RWPE2 (cell line): ENCODE results near the gene MCCD1.
"Not testable (repeated sequence)": the region's sequence is repeated elsewhere in the genome, so short reads cannot be mapped to it uniquely, and the experiment has no call there.

Source experiments
- ATAC-seq: fragments of 200-7000 bp; cut with Tn5 transposase; 3 replicates; pipeline ENCODE4 v1.9.1; 2021; ENCODE audit warnings: low read depth
- DNase-seq: peaks from one replicate; pipeline ENCODE4 v3.0.0-alpha.2; 2020; ENCODE audit warnings: low spot score
- H3K27ac ChIP-seq: fragments of 450-650 bp; 2 replicates; pipeline ENCODE4 v1.5.1; 2017; ENCODE audit warnings: mild to moderate bottlenecking; ENCODE audit not compliant: poor library complexity, severe bottlenecking
- H3K27me3 ChIP-seq: fragments of 250-450 bp; sonication (Bioruptor Pico); 2 replicates; pipeline ENCODE4 v1.5.1; 2021; ENCODE audit warnings: mild to moderate bottlenecking, moderate library complexity; ENCODE audit not compliant: insufficient read depth, poor library complexity, severe bottlenecking
- H3K36me3 ChIP-seq: fragments of 250-450 bp; sonication (Bioruptor Pico); 2 replicates; pipeline ENCODE4 v1.5.1; 2020; ENCODE audit warnings: low read depth, mild to moderate bottlenecking, moderate library complexity
- H3K4me1 ChIP-seq: fragments of 250-450 bp; sonication (Bioruptor Pico); 2 replicates; pipeline ENCODE4 v1.5.1; 2021; ENCODE audit warnings: mild to moderate bottlenecking, moderate library complexity; ENCODE audit not compliant: insufficient read depth, poor library complexity, severe bottlenecking
- H3K4me3 ChIP-seq: fragments of 250-450 bp; sonication (Bioruptor Pico); 2 replicates; pipeline ENCODE4 v1.5.1; 2021; ENCODE audit warnings: mild to moderate bottlenecking, moderate library complexity; ENCODE audit not compliant: severe bottlenecking
- H3K9me3 ChIP-seq: fragments of 250-450 bp; sonication (Bioruptor Pico); 2 replicates; pipeline ENCODE4 v1.5.1; 2021; ENCODE audit warnings: mild to moderate bottlenecking, moderate library complexity; ENCODE audit not compliant: severe bottlenecking
- CTCF ChIP-seq: fragments of 450-650 bp; IDR thresholded peaks from one replicate; pipeline ENCODE4 v1.5.1; 2017; ENCODE audit warnings: mild to moderate bottlenecking, moderate library complexity; ENCODE audit not compliant: poor library complexity, severe bottlenecking

The MCCD1 gene

GRCh38 chr6:31493875-31494694, 34.7 kb upstream of the MCCD1 start:
- ATAC-seq (peak; percentile 64), DNase-seq (no peak)
- Histone ChIP-seq H3K4me3 (peak overlapping the region; percentile 51), H3K9me3 (no peaks in the 10 kb centered on the region), H3K36me3 (no peaks in the 10 kb centered on the region), H3K27me3 (no peaks in the 10 kb centered on the region), H3K4me1 (peaks cover 15% of the 10 kb centered on the region), H3K27ac (peak overlapping the region; percentile 56)
- peak; percentile 91 for TF ChIP-seq CTCF

- DNase-seq (no peak), ATAC-seq (peak; percentile 21)
- peaks cover 15% of the 10 kb centered on the region for H3K4me1 ChIP-seq
- H3K27ac ChIP-seq: peak overlapping the region; percentile 56
- no peaks in the 10 kb centered on the region for H3K9me3 ChIP-seq
- no peak for TF ChIP-seq CTCF
- H3K27me3 ChIP-seq: no peaks in the 10 kb centered on the region
- no peaks in the 10 kb centered on the region for H3K36me3 ChIP-seq
- H3K4me3 ChIP-seq: no peak overlapping the region
Measured at GRCh38 chr6:31495580-31495979, 33.2 kb upstream of the MCCD1 start.

GRCh38 chr6:31496826-31497225, 31.9 kb upstream of the MCCD1 start:
- H3K27me3 ChIP-seq, H3K36me3 ChIP-seq, H3K9me3 ChIP-seq, ATAC-seq, H3K4me3 ChIP-seq, DNase-seq: not testable (repeated sequence)
- peak overlapping the region; percentile 56 for H3K27ac ChIP-seq
- peaks cover 15% of the 10 kb centered on the region for H3K4me1 ChIP-seq

- H3K27ac ChIP-seq: peak within 1 kb of the TSS; percentile 56
- peak within 1 kb of the TSS; percentile 76 for H3K4me3 ChIP-seq
- peak; percentile 86 for DNase-seq
- no peaks in the 10 kb centered on the region for H3K27me3 ChIP-seq
- H3K9me3 ChIP-seq: no peaks in the 10 kb centered on the region
- H3K36me3 ChIP-seq: no peaks in the 10 kb centered on the region
- no peak for TF ChIP-seq CTCF
- peaks cover 14% of the 10 kb centered on the region for H3K4me1 ChIP-seq
- peak; percentile 76 for ATAC-seq
Measured at GRCh38 chr6:31497531-31498476, 31.0 kb upstream of the MCCD1 start, which contains the start of gene MICB. Gene MICB, plus strand, starts transcription at chr6:31498145. Its CDS starts 49 bp downstream, at chr6:31498194.

- Histone ChIP-seq H3K36me3 (no peaks in the 10 kb centered on the region), H3K9me3 (no peaks in the 10 kb centered on the region), H3K27me3 (no peaks in the 10 kb centered on the region), H3K27ac (no peak overlapping the region), H3K4me3 (peak overlapping the region; percentile 76), H3K4me1 (peaks cover 7% of the 10 kb centered on the region)
- DNase-seq: no peak
- ATAC-seq: no peak
- no peak for TF ChIP-seq CTCF
Measured at GRCh38 chr6:31498748-31499147, 30.0 kb upstream of the MCCD1 start.

- not testable (repeated sequence) for H3K27ac ChIP-seq, H3K4me1 ChIP-seq, H3K36me3 ChIP-seq, H3K27me3 ChIP-seq, DNase-seq, H3K4me3 ChIP-seq, H3K9me3 ChIP-seq, ATAC-seq
Measured at GRCh38 chr6:31499648-31500047, 29.1 kb upstream of the MCCD1 start.
